ENCODE data around the gene SLC25A11. TPM values are rescaled to one million over a fixed set of nuclear protein-coding genes. Genes with fewer than 3 reads are reported as not detected.

Gene SLC25A11
- total and polyA plus RNA-seq, 4 experiments from 2014 or later, result 43.5 to 101 (median 52.3) TPM

DNA sequence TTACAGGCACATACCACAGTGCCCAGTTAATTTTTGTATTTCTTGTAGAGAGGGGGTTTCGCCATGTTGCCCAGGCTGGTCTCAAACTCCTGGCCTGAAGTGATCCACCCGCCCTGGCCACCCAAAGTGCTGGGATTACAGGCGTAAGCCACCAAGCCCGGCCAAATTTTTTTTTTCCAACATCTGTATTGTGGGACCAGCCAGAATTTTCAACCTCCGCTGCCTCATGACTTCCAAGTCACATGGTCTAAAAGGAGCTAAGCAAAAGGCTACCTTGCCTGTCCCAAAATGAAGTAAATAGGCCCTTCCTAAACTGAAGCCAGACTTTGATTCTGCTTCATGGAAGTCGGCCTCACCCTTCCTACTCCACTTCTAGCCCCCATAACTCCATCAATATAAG is 32.0 kb upstream of the SLC25A11 start:
- H3K27ac Mint-ChIP-seq, result peak overlapping the region in 1 of 7 donors; percentile 79
- intact Hi-C loops (cut with micrococcal nuclease), result no loop called here
- H3K36me3 ChIP-seq (ENCODE audit: insufficient read depth, low read length), result peaks cover 29% of the 10 kb centered on the region

DNA sequence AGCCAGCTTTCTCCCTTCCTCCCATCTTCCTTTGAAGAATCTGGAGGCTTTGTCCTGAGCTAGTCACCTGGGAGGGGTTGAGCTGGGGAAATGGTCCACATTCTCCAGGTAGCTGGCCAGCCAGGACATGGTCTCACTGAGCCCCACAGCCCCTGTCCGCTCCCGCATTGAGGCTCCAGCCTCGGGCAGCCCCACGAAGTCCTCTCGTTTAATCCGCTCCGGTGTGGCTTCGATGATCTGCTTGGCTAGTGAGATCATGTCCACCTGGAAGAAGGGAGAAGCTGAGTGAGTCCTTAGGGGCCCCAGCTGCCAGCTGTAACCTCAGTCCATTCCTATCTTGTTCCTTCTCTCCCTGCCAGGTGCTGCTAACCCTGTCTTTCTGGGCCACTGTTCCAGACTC is 30.4 kb upstream of the SLC25A11 start:
- peaks cover 27% of the 10 kb centered on the region for H3K36me3 ChIP-seq (ENCODE audit: insufficient read depth, low read length)
- peaks cover 28% of the 10 kb centered on the region for H3K4me1 ChIP-seq (ENCODE audit: insufficient read depth, low read length)
- Mint-ChIP-seq H3K27me3 (no peaks in the 10 kb centered on the region), H3K9me3 (no peaks in the 10 kb centered on the region), H3K36me3 (peaks cover 40 to 44% of the 10 kb centered on the region in 2 donors), H3K4me1 (peaks cover 12 to 30% (median 25%) of the 10 kb centered on the region in 4 donors), H3K4me3 (peak overlapping the region in 5 of 8 donors; percentile 5 to 53 (median 51)), H3K27ac (peak overlapping the region in 3 of 7 donors; percentile 46 to 81 (median 76))
- POLR2A ChIA-PET (ENCODE audit: partially characterized antibody), result interaction anchor here (1.0 to 27.9 kb wide), 7 partner anchors 10 to 71 kb away, joined by 3 to 973 read pairs (median 4); partner anchors contain the start of genes C17orf107, CAMTA2, ENO3 and PFN1
- H3K27me3 ChIP-seq (ENCODE audit: insufficient read depth, low read length), result no peaks in the 10 kb centered on the region
- H3K9me3 ChIP-seq (ENCODE audit: control insufficient read depth in 1 of 2, low read length in 2 of 2), result no peaks in the 10 kb centered on the region
- H3K4me3 ChIP-seq (ENCODE audit: low read length in 2 of 2), result no peak overlapping the region
- DNase-seq, result no peak
- intact Hi-C loops (cut with micrococcal nuclease), result no loop called here
- CTCF ChIA-PET (ENCODE audit: partially characterized antibody), result interaction anchor here (1.5 to 4.0 kb wide), 6 partner anchors 11 to 91 kb away, joined by 3 to 20 read pairs (median 10); partner anchors contain the start of genes CHRNE, RNF167 and SLC25A11
- no peak overlapping the region for H3K27ac ChIP-seq (ENCODE audit: low read depth, low read length)

More for the DNA sequence above, 32.0 kb upstream of the SLC25A11 start:
- Mint-ChIP-seq H3K27me3 (no peaks in the 10 kb centered on the region), H3K4me3 (no peak overlapping the region), H3K4me1 (peaks cover 4 to 29% (median 16%) of the 10 kb centered on the region in 4 donors), H3K36me3 (peaks cover 41 to 49% of the 10 kb centered on the region in 2 donors), H3K9me3 (no peaks in the 10 kb centered on the region)
- H3K27me3 ChIP-seq (ENCODE audit: insufficient read depth, low read length), result no peaks in the 10 kb centered on the region
- H3K27ac ChIP-seq (ENCODE audit: low read depth, low read length), result no peak overlapping the region
- no peaks in the 10 kb centered on the region for H3K9me3 ChIP-seq (ENCODE audit: control insufficient read depth in 1 of 2, low read length in 2 of 2)
- no peak overlapping the region for H3K4me3 ChIP-seq (ENCODE audit: low read length in 2 of 2)
- POLR2A ChIA-PET (ENCODE audit: partially characterized antibody), result interaction anchor here (3.0 to 27.9 kb wide), 2 partner anchors 15 to 26 kb away, joined by 14 to 973 read pairs; partner anchors contain the start of genes CAMTA2, ENO3, PFN1 and RNF167
- no peak for DNase-seq
- H3K4me1 ChIP-seq (ENCODE audit: insufficient read depth, low read length), result peaks cover 20% of the 10 kb centered on the region
- CTCF ChIA-PET (ENCODE audit: partially characterized antibody), result interaction anchor here (1.2 to 4.0 kb wide), 6 partner anchors 9 to 91 kb away, joined by 3 to 20 read pairs (median 10); partner anchors contain the start of genes RNF167 and SLC25A11

DNA sequence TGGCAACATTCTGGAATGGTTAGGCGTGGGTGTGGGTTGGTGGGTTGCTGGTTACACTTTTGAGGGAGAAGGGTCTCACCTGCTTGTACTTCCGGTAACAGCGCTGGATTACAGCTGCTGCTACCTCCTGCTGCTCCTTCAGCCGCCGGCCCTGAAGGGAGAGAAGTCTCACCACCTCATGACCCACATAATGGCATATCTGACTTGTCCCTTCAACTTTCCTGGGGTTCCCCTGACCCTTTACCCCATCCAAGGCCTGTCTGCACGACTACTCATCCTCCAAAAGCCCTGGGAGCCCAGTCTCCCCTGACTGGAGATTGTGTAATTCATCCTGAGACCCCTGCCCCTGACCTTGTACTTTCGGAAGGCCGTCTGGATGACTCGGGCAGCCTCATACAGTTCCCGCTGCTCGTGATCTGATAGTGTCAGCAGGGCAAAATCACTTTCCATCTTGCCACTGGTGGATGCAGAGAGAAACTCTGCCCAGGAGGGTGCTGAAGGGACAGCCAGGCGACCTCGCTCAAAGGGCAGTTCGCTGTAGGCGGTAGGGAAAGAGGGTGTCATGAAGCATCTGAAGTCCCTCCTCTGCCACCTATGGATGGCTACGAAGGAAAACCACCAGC is 29.8 kb upstream of the SLC25A11 start:
- POLR2A ChIA-PET (ENCODE audit: partially characterized antibody), result interaction anchor here (1.3 to 27.9 kb wide), 7 partner anchors 11 to 61 kb away, joined by 4 to 973 read pairs (median 40); partner anchors contain the start of genes CAMTA2, ENO3, INCA1 and KIF1C
- CTCF ChIA-PET (ENCODE audit: partially characterized antibody), result interaction anchor here (1.3 to 3.6 kb wide), 8 partner anchors 11 to 93 kb away, joined by 3 to 26 read pairs (median 12); partner anchors contain the start of genes CHRNE, RNF167 and SLC25A11
- H3K27ac ChIP-seq (ENCODE audit: low read depth, low read length), result peak overlapping the region; percentile 81

DNA sequence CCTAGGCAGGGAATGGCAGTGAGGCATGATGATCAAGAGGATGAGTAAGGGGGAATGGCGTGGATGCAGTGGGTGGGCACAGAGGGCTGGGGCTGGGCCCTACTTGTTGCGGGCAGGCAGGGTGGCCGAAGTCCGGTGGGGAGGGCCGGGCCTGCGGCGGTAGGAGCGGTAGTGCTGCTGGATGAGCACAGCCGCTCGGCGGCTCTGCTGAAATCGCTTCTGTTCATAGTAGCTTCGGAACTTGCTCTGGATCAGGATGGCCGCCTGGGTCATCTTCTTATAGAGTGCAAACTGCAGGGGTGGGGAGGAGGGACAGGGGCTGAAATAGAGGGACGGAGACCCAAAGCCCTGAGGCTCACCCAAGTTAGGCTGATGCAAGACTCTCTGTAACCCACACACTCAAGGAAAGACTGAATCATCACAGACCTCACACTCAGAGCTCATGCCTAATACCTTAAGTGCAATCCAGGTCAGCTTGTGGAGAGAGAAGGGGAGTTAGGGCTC is 29.3 kb upstream of the SLC25A11 start:
- no peaks in the 10 kb centered on the region for H3K27me3 ChIP-seq (ENCODE audit: insufficient read depth, low read length)
- H3K9me3 ChIP-seq (ENCODE audit: control insufficient read depth in 1 of 2, low read length in 2 of 2), result no peaks in the 10 kb centered on the region
- H3K27ac ChIP-seq (ENCODE audit: low read depth, low read length), result peak overlapping the region; percentile 81
- peak in 1 of 5 donors; percentile 67 for DNase-seq
- ChIA-PET CTCF (ENCODE audit: partially characterized antibody) (interaction anchor here (1.3 to 3.6 kb wide), 7 partner anchors 12 to 93 kb away, joined by 4 to 26 read pairs (median 19); partner anchors contain the start of genes CHRNE, ENO3, RNF167 and SLC25A11), POLR2A (ENCODE audit: partially characterized antibody) (interaction anchor here (1.3 to 27.9 kb wide), 7 partner anchors 10 to 62 kb away, joined by 4 to 973 read pairs (median 40); partner anchors contain the start of genes CAMTA2, ENO3, INCA1 and KIF1C)
- intact Hi-C loops (cut with micrococcal nuclease), result loop anchor here (5.0 kb wide), 1 partner anchor 37 kb away; the partner anchor contains the start of gene GP1BA
- Mint-ChIP-seq H3K9me3 (no peaks in the 10 kb centered on the region), H3K4me1 (peaks cover 15 to 27% (median 24%) of the 10 kb centered on the region in 4 donors), H3K27ac (no peak overlapping the region), H3K27me3 (no peaks in the 10 kb centered on the region), H3K36me3 (peaks cover 32 to 34% of the 10 kb centered on the region in 2 donors), H3K4me3 (no peak overlapping the region)
- peaks cover 28% of the 10 kb centered on the region for H3K4me1 ChIP-seq (ENCODE audit: insufficient read depth, low read length)
- peak overlapping the region; percentile 64 to 95 for H3K4me3 ChIP-seq (ENCODE audit: low read length in 2 of 2)
- peaks cover 19% of the 10 kb centered on the region for H3K36me3 ChIP-seq (ENCODE audit: insufficient read depth, low read length)

More for the DNA sequence above, 29.8 kb upstream of the SLC25A11 start:
- H3K36me3 ChIP-seq (ENCODE audit: insufficient read depth, low read length), result peaks cover 25% of the 10 kb centered on the region
- Mint-ChIP-seq H3K27me3 (no peaks in the 10 kb centered on the region), H3K9me3 (no peaks in the 10 kb centered on the region), H3K36me3 (peaks cover 36 to 39% of the 10 kb centered on the region in 2 donors), H3K27ac (peak overlapping the region in 1 of 7 donors; percentile 91), H3K4me3 (no peak overlapping the region), H3K4me1 (peaks cover 14 to 29% (median 26%) of the 10 kb centered on the region in 4 donors)
- H3K9me3 ChIP-seq (ENCODE audit: control insufficient read depth in 1 of 2, low read length in 2 of 2), result no peaks in the 10 kb centered on the region
- no peaks in the 10 kb centered on the region for H3K27me3 ChIP-seq (ENCODE audit: insufficient read depth, low read length)
- DNase-seq, result peak in 1 of 5 donors; percentile 50
- intact Hi-C loops (cut with micrococcal nuclease), result loop anchor here (5.0 kb wide), 1 partner anchor 37 kb away; the partner anchor contains the start of gene GP1BA
- peaks cover 28% of the 10 kb centered on the region for H3K4me1 ChIP-seq (ENCODE audit: insufficient read depth, low read length)
- H3K4me3 ChIP-seq (ENCODE audit: low read length in 2 of 2), result no peak overlapping the region

DNA sequence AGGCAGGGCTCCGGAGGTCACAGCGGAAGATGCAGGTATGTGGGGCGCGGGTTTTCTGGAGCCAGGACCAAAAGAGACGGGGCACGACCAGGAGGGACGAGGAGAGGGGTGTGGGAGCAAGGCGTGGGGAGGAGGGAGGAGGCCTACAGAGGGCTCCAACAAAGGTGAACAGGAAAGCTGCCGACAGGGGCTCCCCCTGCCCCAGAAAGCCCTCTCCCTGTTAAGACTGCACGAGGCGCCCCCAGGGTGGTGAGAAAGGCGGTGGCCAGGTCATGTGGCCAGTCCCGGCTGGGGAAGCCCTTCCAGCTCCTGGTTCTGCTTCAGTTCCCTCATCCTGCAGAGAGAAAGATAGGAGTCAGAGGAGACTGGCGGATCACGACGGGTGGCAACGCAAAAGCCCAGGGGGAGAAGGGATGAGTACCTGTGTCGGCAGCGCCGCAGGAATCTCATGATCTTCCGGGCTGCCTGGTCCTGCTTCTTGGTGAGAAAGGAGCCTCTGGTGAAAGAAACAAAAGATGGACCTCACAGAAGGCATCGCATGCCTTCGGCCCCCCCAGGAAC is 28.7 kb upstream of the SLC25A11 start:
- no peak overlapping the region for H3K4me3 Mint-ChIP-seq
- Histone ChIP-seq H3K4me1 (ENCODE audit: insufficient read depth, low read length) (peaks cover 28% of the 10 kb centered on the region), H3K36me3 (ENCODE audit: insufficient read depth, low read length) (peaks cover 15% of the 10 kb centered on the region), H3K27me3 (ENCODE audit: insufficient read depth, low read length) (no peaks in the 10 kb centered on the region), H3K27ac (ENCODE audit: low read depth, low read length) (peak overlapping the region; percentile 81), H3K9me3 (ENCODE audit: control insufficient read depth in 1 of 2, low read length in 2 of 2) (no peaks in the 10 kb centered on the region), H3K4me3 (ENCODE audit: low read length in 2 of 2) (peak overlapping the region; percentile 64 to 95)
- peaks cover 16 to 26% (median 24%) of the 10 kb centered on the region in 4 donors for H3K4me1 Mint-ChIP-seq
- no peak for DNase-seq
- intact Hi-C loops (cut with micrococcal nuclease), result loop anchor here (5.0 kb wide), 1 partner anchor 36 kb away; the partner anchor contains the start of gene GP1BA
- no peak overlapping the region for H3K27ac Mint-ChIP-seq
- H3K27me3 Mint-ChIP-seq, result no peaks in the 10 kb centered on the region
- H3K36me3 Mint-ChIP-seq, result peaks cover 28 to 30% of the 10 kb centered on the region in 2 donors
- H3K9me3 Mint-ChIP-seq, result no peaks in the 10 kb centered on the region
- ChIA-PET POLR2A (ENCODE audit: partially characterized antibody) (interaction anchor here (1.0 to 27.9 kb wide), 14 partner anchors 11 to 447 kb away, joined by 3 to 973 read pairs (median 16); partner anchors contain the start of genes C17orf107, CAMTA2, CHRNE and ENO3), CTCF (ENCODE audit: partially characterized antibody) (interaction anchor here (1.3 to 3.6 kb wide), 9 partner anchors 12 to 94 kb away, joined by 4 to 29 read pairs (median 19); partner anchors contain the start of genes CAMTA2, CHRNE, ENO3 and RNF167)

DNA sequence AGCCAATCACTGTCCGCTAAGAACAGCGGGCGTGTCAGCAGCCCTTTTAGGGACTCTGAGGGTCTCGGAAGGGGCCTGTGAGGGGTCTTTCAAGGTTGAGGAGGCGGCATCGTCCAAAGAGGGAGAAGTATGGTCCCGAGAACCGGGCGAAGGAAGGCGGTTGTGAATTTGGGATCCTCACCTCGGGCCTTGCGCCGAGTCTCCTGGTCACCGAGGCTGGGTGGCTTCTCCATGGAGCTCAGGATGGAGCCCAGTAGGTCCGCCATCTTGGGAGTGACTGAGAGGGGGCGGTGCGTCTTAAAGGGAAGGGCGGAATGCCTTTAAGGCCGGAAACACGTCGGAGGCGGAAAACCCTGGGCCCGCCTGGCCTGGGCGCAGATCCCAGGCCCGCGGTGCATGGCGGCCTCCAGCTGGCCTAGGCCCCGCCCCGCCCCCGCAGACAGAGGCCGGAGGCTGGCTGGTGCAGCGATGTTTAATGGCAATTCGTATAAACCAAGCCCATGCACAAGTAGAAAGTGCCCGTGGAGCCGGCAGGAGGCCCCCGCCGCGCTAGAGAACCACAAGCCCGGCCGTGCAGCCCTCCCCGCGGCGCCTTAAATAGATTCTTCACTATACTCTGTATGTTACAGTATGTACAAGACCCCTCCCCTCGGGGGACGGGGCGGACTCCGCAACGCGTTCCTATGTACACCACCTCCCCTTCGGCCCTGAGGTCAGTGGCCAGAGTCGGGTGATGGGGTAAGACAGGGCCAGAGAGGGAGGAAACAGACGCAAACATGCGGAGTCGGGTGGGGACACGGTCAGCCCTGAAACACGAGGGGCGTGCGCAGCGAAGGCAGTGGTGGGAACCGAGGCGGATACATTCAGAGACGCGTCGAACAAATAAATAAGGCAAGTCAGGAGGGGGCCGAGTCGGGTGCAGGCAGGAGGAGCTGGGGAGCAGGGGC is 28.0 kb upstream of the SLC25A11 start, which contains the start of gene SPAG7:
TSS of gene SPAG7 (minus strand) at position 279 of the 947 bp plus-strand sequence. CDS start at position 266, 13 bp downstream.
- no peaks in the 10 kb centered on the region for H3K9me3 ChIP-seq (ENCODE audit: control insufficient read depth in 1 of 2, low read length in 2 of 2)
- Mint-ChIP-seq H3K4me1 (peaks cover 16 to 27% (median 24%) of the 10 kb centered on the region in 4 donors), H3K9me3 (no peaks in the 10 kb centered on the region), H3K36me3 (peaks cover 24% of the 10 kb centered on the region in 2 donors), H3K4me3 (peak within 1 kb of the TSS in 1 of 8 donors; percentile 56), H3K27me3 (no peaks in the 10 kb centered on the region), H3K27ac (peak within 1 kb of the TSS in 3 of 7 donors; percentile 77 to 85 (median 81))
- intact Hi-C loops (cut with micrococcal nuclease), result loop anchor here (1.0 to 5.0 kb wide), 10 partner anchors 12 to 258 kb away; partner anchors contain the start of genes ARRB2, CAMTA2, GP1BA and MED11
- ChIA-PET CTCF (ENCODE audit: partially characterized antibody) (interaction anchor here (0.7 to 3.6 kb wide), 18 partner anchors 11 to 178 kb away, joined by 3 to 29 read pairs (median 9); partner anchors contain the start of genes CAMTA2, CHRNE, ENO3 and PFN1), POLR2A (ENCODE audit: partially characterized antibody) (interaction anchor here (0.6 to 27.9 kb wide), 38 partner anchors 11 to 825 kb away, joined by 3 to 973 read pairs (median 5); partner anchors contain the start of genes C17orf107, CAMTA2, CHRNE and CYB5D2)
- H3K4me1 ChIP-seq (ENCODE audit: insufficient read depth, low read length), result peaks cover 28% of the 10 kb centered on the region
- H3K27ac ChIP-seq (ENCODE audit: low read depth, low read length), result peak within 1 kb of the TSS; percentile 81
- H3K4me3 ChIP-seq (ENCODE audit: low read length in 2 of 2), result peak within 1 kb of the TSS; percentile 64 to 95
- peaks cover 8% of the 10 kb centered on the region for H3K36me3 ChIP-seq (ENCODE audit: insufficient read depth, low read length)
- H3K27me3 ChIP-seq (ENCODE audit: insufficient read depth, low read length), result no peaks in the 10 kb centered on the region
- peak; percentile 94 to 99 (median 97) for DNase-seq
